H9 (cell line): ENCODE data around the gene CHURC1. TPM values are rescaled to one million over a fixed set of nuclear protein-coding genes. Genes with fewer than 3 reads are reported as not detected.

Source experiments
- DNase-seq: peaks from one replicate; pipeline ENCODE4 v3.0.0-alpha.2; 2017
- H2AFZ ChIP-seq: one replicate; pipeline ENCODE4 v1.6.1; 2013; ENCODE audit warnings: mild to moderate bottlenecking, low read length, control low read depth, moderate library complexity
- H2AK5ac ChIP-seq: 2 replicates; pipeline ENCODE4 v1.6.1; 2013; ENCODE audit warnings: low read length, control low read depth, mixed read lengths; ENCODE audit not compliant: insufficient read length
- H2BK120ac ChIP-seq: one replicate; pipeline ENCODE4 v1.6.1; 2013; ENCODE audit warnings: low read depth, mild to moderate bottlenecking, low read length, control low read depth, inconsistent platforms; ENCODE audit not compliant: poor library complexity, severe bottlenecking
- H2BK12ac ChIP-seq: 2 replicates; pipeline ENCODE4 v1.6.1; 2013; ENCODE audit warnings: low read length, control low read depth, mixed read lengths, low read depth; ENCODE audit not compliant: insufficient read length
- H2BK15ac ChIP-seq: 2 replicates; pipeline ENCODE4 v1.6.1; 2013; ENCODE audit warnings: low read depth, low read length, control low read depth
- H2BK20ac ChIP-seq: one replicate; pipeline ENCODE4 v1.6.1; 2013; ENCODE audit warnings: low read depth, mild to moderate bottlenecking, low read length, control low read depth, inconsistent platforms; ENCODE audit not compliant: poor library complexity, severe bottlenecking
- H2BK5ac ChIP-seq: 2 replicates; pipeline ENCODE4 v1.6.1; 2013; ENCODE audit warnings: low read length, control low read depth, mixed read lengths; ENCODE audit not compliant: insufficient read length
- H3K14ac ChIP-seq: 2 replicates; pipeline ENCODE4 v1.6.1; 2013; ENCODE audit warnings: low read length, control low read depth; ENCODE audit not compliant: insufficient read depth
- H3K18ac ChIP-seq: 2 replicates; pipeline ENCODE4 v1.6.1; 2013; ENCODE audit warnings: low read depth, mild to moderate bottlenecking, mixed read lengths, low read length, control low read depth; ENCODE audit not compliant: insufficient read length
- H3K23ac ChIP-seq: 2 replicates; pipeline ENCODE4 v1.6.1; 2013; ENCODE audit warnings: low read length, control low read depth, mixed read lengths, low read depth; ENCODE audit not compliant: insufficient read length
- H3K23me2 ChIP-seq: 2 replicates; pipeline ENCODE4 v1.6.1; 2013; ENCODE audit warnings: low read depth, mild to moderate bottlenecking, mixed read lengths, low read length, control low read depth; ENCODE audit not compliant: insufficient read length, poor library complexity, severe bottlenecking
- H3K27ac ChIP-seq: 2 replicates; pipeline ENCODE4 v1.5.1; 2013; ENCODE audit warnings: low read length, control low read depth, mixed read lengths, low read depth; ENCODE audit not compliant: insufficient read length
- H3K27me3 ChIP-seq: 2 replicates; pipeline ENCODE4 v1.6.1; 2013; ENCODE audit warnings: low read length, control low read depth, inconsistent platforms; ENCODE audit not compliant: insufficient read depth
- H3K4ac ChIP-seq: 2 replicates; pipeline ENCODE4 v1.6.1; 2013; ENCODE audit warnings: low read depth, mild to moderate bottlenecking, control low read depth, inconsistent platforms, low read length, moderate library complexity
- H3K4me1 ChIP-seq: 2 replicates; pipeline ENCODE4 v1.6.1; 2013; ENCODE audit warnings: low read length, control low read depth, inconsistent platforms; ENCODE audit not compliant: insufficient read depth
- H3K4me2 ChIP-seq: 2 replicates; pipeline ENCODE4 v1.6.1; 2013; ENCODE audit warnings: low read length, control low read depth, mixed read lengths; ENCODE audit not compliant: insufficient read length, insufficient read depth
- H3K56ac ChIP-seq: 2 replicates; pipeline ENCODE4 v1.6.1; 2013; ENCODE audit warnings: low read depth, mild to moderate bottlenecking, mixed read lengths, low read length, control low read depth; ENCODE audit not compliant: insufficient read length
- H3K79me1 ChIP-seq: 2 replicates; pipeline ENCODE4 v1.6.1; 2013; ENCODE audit warnings: low read depth, mild to moderate bottlenecking, moderate library complexity, low read length, control low read depth, inconsistent platforms; ENCODE audit not compliant: insufficient read depth, poor library complexity, severe bottlenecking
- H3K79me2 ChIP-seq: 2 replicates; pipeline ENCODE4 v1.6.1; 2013; ENCODE audit warnings: low read length, control low read depth, inconsistent platforms; ENCODE audit not compliant: insufficient read depth
- H3K9ac ChIP-seq: 2 replicates; pipeline ENCODE4 v1.6.1; 2013; ENCODE audit warnings: low read length, control low read depth, mixed read lengths; ENCODE audit not compliant: insufficient read length; ENCODE audit errors: extremely low read depth
- H3K9me3 ChIP-seq: one replicate; pipeline ENCODE4 v1.6.1; 2013; ENCODE audit warnings: low read depth, low read length, inconsistent platforms; ENCODE audit not compliant: control insufficient read depth
- H3T11ph ChIP-seq: one replicate; pipeline ENCODE4 v1.6.1; 2013; ENCODE audit warnings: mild to moderate bottlenecking, low read length, control low read depth, inconsistent platforms
- H4K20me1 ChIP-seq: one replicate; pipeline ENCODE4 v1.6.1; 2013; ENCODE audit not compliant: control insufficient read depth, insufficient read length, insufficient read depth
- H4K5ac ChIP-seq: 2 replicates; pipeline ENCODE4 v1.6.1; 2013; ENCODE audit warnings: low read depth, mild to moderate bottlenecking, mixed read lengths, low read length, control low read depth; ENCODE audit not compliant: insufficient read length
- H4K8ac ChIP-seq: replicated peaks from 2 replicates; pipeline ENCODE4 v1.6.1; 2013; ENCODE audit warnings: low read length, control low read depth, mixed read lengths, low read depth; ENCODE audit not compliant: insufficient read length
- H4K91ac ChIP-seq: 2 replicates; pipeline ENCODE4 v1.6.1; 2013; ENCODE audit warnings: low read depth, mild to moderate bottlenecking, moderate library complexity, mixed read lengths, low read length, control low read depth; ENCODE audit not compliant: insufficient read length
- H3K27ac Mint-ChIP-seq, 3 experiments: 2 replicates in 2 of 3; 3 replicates in 1 of 3; pipeline ENCODE4 v1.8.0; 2020 to 2021; ENCODE audit warnings: mixed read lengths in 3 of 3, mild to moderate bottlenecking in 1 of 3, moderate library complexity in 1 of 3
- H3K27me3 Mint-ChIP-seq: 2 replicates; pipeline ENCODE4 v1.8.0; 2021; ENCODE audit warnings: low read depth, mild to moderate bottlenecking, moderate library complexity, mixed read lengths
- H3K36me3 Mint-ChIP-seq, 3 experiments: 2 replicates in 2 of 3; 3 replicates in 1 of 3; pipeline ENCODE4 v1.8.0; 2020 to 2021; ENCODE audit warnings: low read depth in 3 of 3, mixed read lengths in 3 of 3; ENCODE audit not compliant: insufficient read depth in 1 of 3
- H3K4me1 Mint-ChIP-seq, 2 experiments: 2 replicates each; pipeline ENCODE4 v1.8.0; 2020; ENCODE audit warnings: mixed read lengths in 2 of 2
- H3K4me3 Mint-ChIP-seq, 2 experiments: 2 replicates in 1 of 2; 3 replicates in 1 of 2; pipeline ENCODE4 v1.8.0; 2020 to 2021; ENCODE audit warnings: mild to moderate bottlenecking in 2 of 2, mixed read lengths in 2 of 2, moderate library complexity in 1 of 2
- H3K9me3 Mint-ChIP-seq, 2 experiments: 2 replicates in 1 of 2; 3 replicates in 1 of 2; pipeline ENCODE4 v1.8.0; 2020; ENCODE audit warnings: mild to moderate bottlenecking in 2 of 2, mixed read lengths in 2 of 2, moderate library complexity in 1 of 2
- WGBS: extraction: QIAGEN DNeasy Blood & Tissue Kit; methylation state at CpG from one replicate; pipeline ENCODE4 v1.1.7; 2013; ENCODE audit warnings: missing lambda C conversion rate, low lambda C conversion rate, mixed read lengths; ENCODE audit not compliant: insufficient read length; ENCODE audit errors: extremely low coverage; 5-methylcytosine and 5-hydroxymethylcytosine counted together
- total RNA-seq: library from RNA; stranded (reverse); gene quantifications from 2 replicates; pipeline ENCODE4 v1.2.1, GENCODE V29; 2021
- TF ChIP-seq, protein P1 (sequence below): fragments of 200-600 bp; sonication (generic); conservative IDR thresholded peaks from 3 replicates; pipeline ENCODE4 v1.8.0; 2021; ENCODE audit warnings: antibody characterized with exemption, mild to moderate bottlenecking

CHURC1 gene
- total RNA-seq, 1 experiment from 2014 or later, result 58.7 TPM

DNA sequence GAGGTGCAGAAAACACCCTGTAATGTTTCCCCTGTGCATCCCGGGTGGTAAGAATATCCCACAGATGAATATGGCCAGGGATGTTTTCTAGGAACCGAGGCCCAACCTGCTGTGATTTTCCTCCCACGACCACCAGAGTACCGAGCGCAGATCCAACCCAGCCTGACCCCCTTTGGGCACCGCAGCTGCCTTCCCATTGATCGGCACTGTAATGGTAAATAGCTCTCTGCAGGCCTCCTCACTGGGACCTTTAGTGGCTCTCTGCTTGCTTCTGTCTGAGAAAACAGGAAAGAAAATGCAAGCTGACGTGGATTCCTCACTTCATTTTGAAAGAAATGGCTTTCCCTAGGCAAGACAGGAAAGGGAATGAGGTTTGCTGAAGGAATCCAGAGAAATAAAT is 60.3 kb downstream of the CHURC1 start:
- peak overlapping the region; percentile 86 for H3K27ac ChIP-seq
- H4K8ac ChIP-seq, result no peak overlapping the region
- TF ChIP-seq, protein P1, sequence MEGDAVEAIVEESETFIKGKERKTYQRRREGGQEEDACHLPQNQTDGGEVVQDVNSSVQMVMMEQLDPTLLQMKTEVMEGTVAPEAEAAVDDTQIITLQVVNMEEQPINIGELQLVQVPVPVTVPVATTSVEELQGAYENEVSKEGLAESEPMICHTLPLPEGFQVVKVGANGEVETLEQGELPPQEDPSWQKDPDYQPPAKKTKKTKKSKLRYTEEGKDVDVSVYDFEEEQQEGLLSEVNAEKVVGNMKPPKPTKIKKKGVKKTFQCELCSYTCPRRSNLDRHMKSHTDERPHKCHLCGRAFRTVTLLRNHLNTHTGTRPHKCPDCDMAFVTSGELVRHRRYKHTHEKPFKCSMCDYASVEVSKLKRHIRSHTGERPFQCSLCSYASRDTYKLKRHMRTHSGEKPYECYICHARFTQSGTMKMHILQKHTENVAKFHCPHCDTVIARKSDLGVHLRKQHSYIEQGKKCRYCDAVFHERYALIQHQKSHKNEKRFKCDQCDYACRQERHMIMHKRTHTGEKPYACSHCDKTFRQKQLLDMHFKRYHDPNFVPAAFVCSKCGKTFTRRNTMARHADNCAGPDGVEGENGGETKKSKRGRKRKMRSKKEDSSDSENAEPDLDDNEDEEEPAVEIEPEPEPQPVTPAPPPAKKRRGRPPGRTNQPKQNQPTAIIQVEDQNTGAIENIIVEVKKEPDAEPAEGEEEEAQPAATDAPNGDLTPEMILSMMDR, result no peak
- no peaks in the 10 kb centered on the region for H4K20me1 ChIP-seq
- no peak overlapping the region for H3K23ac ChIP-seq
- no peak overlapping the region for H3K9ac ChIP-seq
- H2BK20ac ChIP-seq, result no peak overlapping the region
- H3K23me2 ChIP-seq, result no peaks in the 10 kb centered on the region
- WGBS, result no CpG with 5 or more reads among the region's 8 CpGs
- H3K4me2 ChIP-seq, result peak overlapping the region; percentile 8
- no peak overlapping the region for H4K91ac ChIP-seq
- no peak overlapping the region for H2BK5ac ChIP-seq
- H3K4me1 ChIP-seq, result peaks cover 19% of the 10 kb centered on the region; the same call in 1 of the 2 replicates
- H3K4me1 Mint-ChIP-seq, result peaks cover 47 to 59% of the 10 kb centered on the region in 2 experiments
- peaks cover 32% of the 10 kb centered on the region for H3K27me3 Mint-ChIP-seq
- DNase-seq, result peak; percentile 79
- H3K36me3 Mint-ChIP-seq, result 0 out of 7 replicates have a peak, but pooled peaks cover 0 to 2% (median 0%) of the 10 kb centered on the region in 3 experiments
- H2BK15ac ChIP-seq, result no peak overlapping the region
- no peak overlapping the region for H2BK12ac ChIP-seq
- H2AK5ac ChIP-seq, result no peak overlapping the region
- no peak overlapping the region for H3K4ac ChIP-seq
- no peaks in the 10 kb centered on the region for H3K79me1 ChIP-seq
- H3K14ac ChIP-seq, result no peak overlapping the region
- H3K9me3 Mint-ChIP-seq, result no peaks in the 10 kb centered on the region
- peak overlapping the region; percentile 79 to 93 (median 91); a peak in 6 of 7 replicates for H3K27ac Mint-ChIP-seq
- H3T11ph ChIP-seq, result no peak overlapping the region
- H2BK120ac ChIP-seq, result no peak overlapping the region
- no peaks in the 10 kb centered on the region for H3K9me3 ChIP-seq
- H3K18ac ChIP-seq, result no peak overlapping the region
- no peaks in the 10 kb centered on the region for H3K27me3 ChIP-seq
- H3K4me3 Mint-ChIP-seq, result peak overlapping the region; percentile 28 to 33; a peak in 3 of 5 replicates
- no peak overlapping the region for H2AFZ ChIP-seq
- H3K79me2 ChIP-seq, result no peaks in the 10 kb centered on the region; the same call in 1 of the 2 replicates
- H3K56ac ChIP-seq, result no peak overlapping the region
- H4K5ac ChIP-seq, result no peak overlapping the region
